Measurements from ENCODE around the gene WDCP.

The WDCP gene

GRCh38 chr2:24018241-24018640 lies 28.9 kb downstream of the WDCP start:
- H3K79me2 ChIP-seq (ENCODE audit: insufficient read depth, low read depth), result no peaks in the 10 kb centered on the region
- H3K4me1 ChIP-seq (ENCODE audit: low read depth, poor library complexity, severe bottlenecking), result no peaks in the 10 kb centered on the region
- no peaks in the 10 kb centered on the region for H4K20me1 ChIP-seq (ENCODE audit: insufficient read depth)
- no peak for TF ChIP-seq CTCF (conservative IDR thresholded peaks at IDR 0.05; ENCODE audit: low read depth, low read length)
- H3K27ac ChIP-seq, result no peak overlapping the region
- no peak overlapping the region for H3K9ac ChIP-seq
- no peak overlapping the region for H3K4me2 ChIP-seq
- no peak overlapping the region for H2AFZ ChIP-seq (ENCODE audit: low read depth)
- no peaks in the 10 kb centered on the region for H3K27me3 ChIP-seq (ENCODE audit: insufficient read depth, low read depth)
- H3K4me3 ChIP-seq (IDR thresholded peaks at IDR 0.05; ENCODE audit: insufficient read depth, low read depth, low read length), result no peak overlapping the region
- no peaks in the 10 kb centered on the region for H3K36me3 ChIP-seq (ENCODE audit: insufficient read depth)

GRCh38 chr2:24017711-24018110 lies 29.5 kb downstream of the WDCP start:
- no peak overlapping the region for H2AFZ ChIP-seq (ENCODE audit: low read depth)

GRCh38 chr2:24016853-24017703 lies 30.1 kb downstream of the WDCP start:
- Histone ChIP-seq H3K9ac (no peak overlapping the region), H3K36me3 (ENCODE audit: insufficient read depth) (no peaks in the 10 kb centered on the region), H3K4me1 (ENCODE audit: low read depth, poor library complexity, severe bottlenecking) (no peaks in the 10 kb centered on the region), H3K4me2 (no peak overlapping the region), H3K4me3 (IDR thresholded peaks at IDR 0.05; ENCODE audit: insufficient read depth, low read depth, low read length) (no peak overlapping the region), H3K79me2 (ENCODE audit: insufficient read depth, low read depth) (no peaks in the 10 kb centered on the region), H3K27ac (no peak overlapping the region), H2AFZ (ENCODE audit: low read depth) (no peak overlapping the region), H3K27me3 (ENCODE audit: insufficient read depth, low read depth) (no peaks in the 10 kb centered on the region), H4K20me1 (ENCODE audit: insufficient read depth) (no peaks in the 10 kb centered on the region)
- no peak for TF ChIP-seq CTCF (conservative IDR thresholded peaks at IDR 0.05; ENCODE audit: low read depth, low read length)

More at GRCh38 chr2:24017711-24018110, 29.5 kb downstream of the WDCP start:
- TF ChIP-seq CTCF (conservative IDR thresholded peaks at IDR 0.05; ENCODE audit: low read depth, low read length), result no peak
- H3K36me3 ChIP-seq (ENCODE audit: insufficient read depth), result no peaks in the 10 kb centered on the region
- H3K9ac ChIP-seq, result no peak overlapping the region
- no peak overlapping the region for H3K4me2 ChIP-seq
- H3K4me1 ChIP-seq (ENCODE audit: low read depth, poor library complexity, severe bottlenecking), result no peaks in the 10 kb centered on the region
- no peak overlapping the region for H3K4me3 ChIP-seq (IDR thresholded peaks at IDR 0.05; ENCODE audit: insufficient read depth, low read depth, low read length)
- no peak overlapping the region for H3K27ac ChIP-seq
- no peaks in the 10 kb centered on the region for H4K20me1 ChIP-seq (ENCODE audit: insufficient read depth)
- H3K79me2 ChIP-seq (ENCODE audit: insufficient read depth, low read depth), result no peaks in the 10 kb centered on the region
- no peaks in the 10 kb centered on the region for H3K27me3 ChIP-seq (ENCODE audit: insufficient read depth, low read depth)

GRCh38 chr2:24016376-24016761 lies 30.8 kb downstream of the WDCP start:
- H2AFZ ChIP-seq (ENCODE audit: low read depth), result no peak overlapping the region
- H3K4me2 ChIP-seq, result no peak overlapping the region
- H3K27me3 ChIP-seq (ENCODE audit: insufficient read depth, low read depth), result no peaks in the 10 kb centered on the region
- no peak overlapping the region for H3K4me3 ChIP-seq (IDR thresholded peaks at IDR 0.05; ENCODE audit: insufficient read depth, low read depth, low read length)
- no peak for TF ChIP-seq CTCF (conservative IDR thresholded peaks at IDR 0.05; ENCODE audit: low read depth, low read length)
- no peaks in the 10 kb centered on the region for H3K79me2 ChIP-seq (ENCODE audit: insufficient read depth, low read depth)
- no peaks in the 10 kb centered on the region for H4K20me1 ChIP-seq (ENCODE audit: insufficient read depth)
- no peaks in the 10 kb centered on the region for H3K36me3 ChIP-seq (ENCODE audit: insufficient read depth)
- no peak overlapping the region for H3K9ac ChIP-seq
- H3K27ac ChIP-seq, result no peak overlapping the region
- no peaks in the 10 kb centered on the region for H3K4me1 ChIP-seq (ENCODE audit: low read depth, poor library complexity, severe bottlenecking)
